Glomerular endothelial cell (primary cell): Measurements from ENCODE around the gene DPP10. TPM values are rescaled to one million over a fixed set of nuclear protein-coding genes. Genes with fewer than 3 reads are reported as not detected.

Experiments
- DNase-seq: peaks from one replicate; pipeline ENCODE4 v3.0.0-alpha.2; 2011; ENCODE audit warnings: low read depth, low spot score; ENCODE audit errors: extremely low read depth
- total RNA-seq: library from RNA; depleted of rRNA; stranded (reverse); fragments of >200 nt; gene quantifications from 2 replicates; pipeline ENCODE4 v1.2.3, GENCODE V29; 2015

DPP10 gene
- total RNA-seq, 1 donor from 2014 or later, result not detected

DNA sequence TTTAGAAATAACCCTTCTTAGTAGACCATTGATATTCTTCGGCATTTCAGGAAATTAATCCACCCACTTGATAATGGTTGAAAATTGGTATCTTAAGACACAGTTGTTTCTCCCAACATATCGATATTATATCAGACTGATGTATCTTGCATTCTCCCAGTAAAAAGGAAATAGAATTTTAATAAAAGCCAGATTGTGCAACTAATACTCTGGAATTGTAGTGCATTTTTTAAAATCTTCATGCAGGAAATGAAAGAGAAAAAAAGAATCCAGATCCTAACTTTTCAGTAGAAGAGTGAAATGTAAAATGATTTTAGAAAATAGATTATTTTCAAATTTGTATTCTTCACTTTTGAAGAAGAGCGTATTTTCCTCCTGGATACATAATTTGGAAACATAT, 1168.4 kb downstream of the DPP10 start:
- no peak for DNase-seq

- DNase-seq, result no peak
Measured at GRCh38 chr2:115624332-115624731, 1181.9 kb downstream of the DPP10 start.

GRCh38 chr2:115634578-115634977, 1192.1 kb downstream of the DPP10 start:
- no peak for DNase-seq

GRCh38 chr2:115635430-115635829, 1193.0 kb downstream of the DPP10 start:
- no peak for DNase-seq

GRCh38 chr2:115649731-115650130, 1207.3 kb downstream of the DPP10 start:
- DNase-seq, result no peak

DNA sequence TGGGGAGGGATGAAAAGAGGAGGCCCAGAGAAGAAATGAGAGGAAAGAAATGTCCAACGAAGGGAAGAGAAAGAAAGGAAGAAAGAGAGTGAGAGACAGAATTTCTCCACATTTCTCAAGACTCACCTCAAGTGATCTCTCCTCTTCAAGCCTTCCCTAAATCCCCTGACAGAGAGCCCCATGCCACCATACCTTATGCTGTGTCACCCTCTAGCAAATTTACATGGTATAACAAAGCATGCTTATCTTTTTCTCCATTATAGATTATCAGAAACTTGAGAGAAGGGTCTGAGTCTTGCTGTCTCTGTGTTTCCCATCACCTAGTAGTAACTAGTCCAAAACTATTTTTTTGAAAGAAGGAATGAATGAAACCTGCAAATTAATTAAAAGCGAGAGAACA, 1208.4 kb downstream of the DPP10 start:
- DNase-seq, result no peak

GRCh38 chr2:115652652-115653051, 1210.2 kb downstream of the DPP10 start:
- DNase-seq, result no peak

GRCh38 chr2:115654362-115654761, 1211.9 kb downstream of the DPP10 start:
- DNase-seq, result no peak

DNA sequence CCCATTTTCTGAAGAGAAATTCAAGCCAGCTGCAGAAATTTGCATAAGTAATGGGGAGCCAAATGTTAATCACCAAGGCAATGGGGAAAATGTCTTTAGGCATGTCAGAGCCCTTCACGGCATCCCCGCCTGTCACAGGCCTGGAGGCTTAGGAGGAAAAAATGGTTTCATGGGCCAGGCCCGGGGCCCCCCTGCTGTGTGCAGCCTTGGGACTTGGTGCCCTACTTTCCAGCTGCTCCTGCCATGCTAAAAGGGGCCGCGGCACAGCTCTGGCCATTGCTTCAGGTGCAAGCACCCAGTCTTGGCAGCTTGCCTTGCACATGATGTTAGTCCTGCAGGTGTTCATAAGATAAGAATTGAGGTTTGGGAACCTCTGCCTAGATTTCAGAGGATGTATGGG, 1235.7 kb downstream of the DPP10 start:
- no peak for DNase-seq

GRCh38 chr2:115684345-115684744, 1241.9 kb downstream of the DPP10 start:
- no peak for DNase-seq

- no peak for DNase-seq
Measured at GRCh38 chr2:115691409-115691808, 1249.0 kb downstream of the DPP10 start.

DNA sequence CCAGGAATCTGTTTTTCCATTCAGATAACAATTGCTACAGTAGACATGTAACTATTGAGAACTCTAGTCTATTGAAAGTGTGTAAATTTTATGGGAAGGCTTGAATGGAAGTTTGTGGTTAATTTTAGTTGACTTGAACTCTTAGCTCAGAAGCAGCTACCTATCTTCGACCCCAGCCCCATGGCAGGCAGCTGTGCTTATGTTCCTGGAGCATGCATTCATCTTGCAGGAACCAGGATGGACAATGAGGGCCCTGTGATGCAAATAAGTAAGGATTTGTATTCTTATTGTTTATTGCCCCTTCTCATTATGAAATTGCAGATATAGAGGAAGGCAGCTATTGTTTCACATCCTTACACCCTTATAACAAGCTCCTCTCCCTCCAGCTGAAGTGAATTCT, 1252.2 kb downstream of the DPP10 start:
- no peak for DNase-seq

GRCh38 chr2:115733190-115733775, 1290.8 kb downstream of the DPP10 start:
- no peak for DNase-seq

DNA sequence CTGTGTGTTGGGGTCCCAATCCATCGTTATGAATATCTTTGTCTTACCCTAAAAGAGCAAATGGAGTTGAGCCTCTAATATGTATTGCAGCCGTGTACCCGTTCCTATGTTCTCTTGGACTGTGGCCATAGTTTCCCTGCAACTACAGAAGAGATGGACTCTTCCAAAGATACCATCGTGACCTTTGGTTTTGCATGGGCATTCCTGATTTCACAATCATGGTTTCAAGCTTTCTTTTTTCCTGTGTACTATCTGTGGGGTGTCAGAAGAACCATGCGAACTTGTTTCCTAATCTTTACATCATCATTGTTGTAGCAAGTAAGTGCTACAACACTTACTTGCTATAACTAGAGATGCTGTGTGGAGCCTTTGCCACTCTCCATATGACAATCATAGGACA, 1295.7 kb downstream of the DPP10 start:
- no peak for DNase-seq

DNA sequence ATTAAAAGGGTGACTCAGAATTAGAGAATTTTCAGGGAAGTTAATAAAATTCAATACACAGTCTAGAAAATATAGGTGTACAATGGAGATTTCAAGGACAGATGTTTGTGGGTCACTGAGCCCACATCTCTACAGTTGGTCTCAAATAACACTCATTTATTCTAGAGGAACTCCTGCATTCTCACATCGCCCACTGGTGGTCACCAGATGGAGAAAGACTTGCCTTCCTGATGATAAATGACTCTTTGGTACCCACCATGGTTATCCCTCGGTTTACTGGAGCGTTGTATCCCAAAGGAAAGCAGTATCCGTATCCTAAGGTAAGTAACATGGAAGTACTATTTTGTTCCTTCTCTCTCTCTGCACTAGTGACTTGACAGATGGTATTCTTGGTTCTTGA, 1297.1 kb downstream of the DPP10 start:
- no peak for DNase-seq

- no peak for DNase-seq
Measured at GRCh38 chr2:115746151-115746550, 1303.7 kb downstream of the DPP10 start.

GRCh38 chr2:115757286-115757685, 1314.8 kb downstream of the DPP10 start:
- DNase-seq, result no peak

- DNase-seq, result no peak
Measured at GRCh38 chr2:115763601-115764000, 1321.2 kb downstream of the DPP10 start.

DNA sequence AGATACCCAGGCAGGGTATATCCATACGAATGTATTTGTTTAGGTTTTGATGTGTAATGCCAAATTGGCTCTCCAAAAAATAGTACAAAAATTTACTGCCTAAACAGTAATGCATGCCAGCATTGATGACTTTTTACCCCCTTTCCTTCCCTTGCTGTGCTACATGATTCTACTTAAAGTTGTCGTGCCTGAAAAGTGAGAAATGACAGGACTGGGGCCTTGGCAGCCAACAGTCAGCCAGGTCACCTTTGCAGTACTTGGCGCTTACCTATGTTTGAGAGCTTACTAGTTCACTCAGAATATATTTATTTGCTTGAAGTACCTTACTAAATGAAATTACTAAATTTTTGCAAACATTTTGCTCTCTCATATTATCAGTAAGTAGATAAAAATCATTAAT, 1329.1 kb downstream of the DPP10 start:
- DNase-seq, result no peak

DNA sequence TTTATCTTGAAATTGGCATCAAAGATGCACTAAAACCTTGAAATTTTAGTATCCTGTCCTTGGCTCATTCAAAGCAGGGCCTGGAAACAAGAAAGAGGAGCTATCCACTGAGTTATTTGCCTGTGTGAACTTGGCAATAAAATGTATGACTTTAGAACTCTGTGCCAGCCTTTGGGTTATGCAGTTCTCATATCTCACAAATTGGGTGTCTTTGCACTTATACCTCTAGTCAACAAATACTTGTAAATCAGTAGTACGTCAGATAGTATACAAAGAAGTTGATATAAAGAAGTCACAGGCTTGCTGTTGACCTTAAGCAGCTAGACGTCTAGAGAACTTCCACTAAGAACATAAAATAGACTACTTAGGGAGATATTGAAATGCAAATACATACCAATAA, 1331.9 kb downstream of the DPP10 start:
- DNase-seq, result no peak

DNA sequence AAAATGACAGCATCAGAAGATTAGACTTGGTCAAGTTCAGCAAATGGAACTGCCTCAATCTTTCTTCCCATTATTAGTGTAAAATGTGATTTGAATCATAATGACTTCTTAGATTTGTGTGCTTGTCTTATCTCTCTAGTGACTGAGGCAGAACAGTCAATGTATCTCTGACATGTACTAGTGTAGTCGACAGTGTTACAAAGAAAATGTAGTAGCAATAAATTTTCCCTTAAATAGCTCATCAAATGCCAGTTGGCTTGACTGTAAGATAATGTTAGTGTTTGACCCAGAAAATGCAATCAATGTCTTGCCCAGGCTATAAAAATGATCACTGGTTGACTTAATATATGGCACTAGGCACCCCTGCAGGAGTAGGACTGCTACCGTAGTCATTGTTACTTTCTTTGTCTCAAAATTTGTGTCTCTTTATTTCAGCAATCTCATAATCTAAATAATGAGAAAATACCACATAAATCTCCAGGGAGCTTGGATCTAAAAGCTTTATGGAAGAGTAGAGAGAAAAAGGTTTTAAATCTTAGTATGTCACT, 1336.7 kb downstream of the DPP10 start:
- DNase-seq, result no peak

GRCh38 chr2:115782286-115782685, 1339.8 kb downstream of the DPP10 start:
- DNase-seq, result no peak

DNA sequence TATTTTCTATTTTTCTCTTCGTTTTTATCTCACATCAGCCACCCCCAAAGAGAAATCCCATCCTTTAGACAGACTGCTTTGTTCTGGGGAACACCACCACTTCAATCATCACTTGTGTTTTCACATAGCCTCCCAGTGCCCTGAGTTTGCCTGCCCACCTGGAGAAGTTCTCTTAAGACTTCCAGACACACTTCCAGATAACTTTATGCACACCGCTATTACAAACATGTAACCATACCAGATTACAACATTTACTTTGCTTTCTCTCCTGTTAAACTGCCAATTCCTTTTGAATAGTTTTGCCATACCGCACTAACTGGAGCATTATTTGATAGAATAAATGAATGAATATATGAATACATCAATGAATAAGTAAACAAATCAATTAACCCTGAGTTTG, 1353.6 kb downstream of the DPP10 start:
- DNase-seq, result no peak
